GM23338 (cell line): ENCODE results near the gene DCAF5. TPM values are rescaled to one million over a fixed set of nuclear protein-coding genes. Genes with fewer than 3 reads are reported as not detected.
A peak's percentile ranks its signal among the peaks of the same experiment; 100 is the strongest.

ENCODE experiments used
- ATAC-seq: fragments of 200-7000 bp; cut with Tn5 transposase; 3 replicates; pipeline ENCODE4 v1.9.1; 2020
- DNase-seq: peaks from one replicate; pipeline ENCODE4 v3.0.0-alpha.2; 2015; ENCODE audit warnings: low spot score
- H2AFZ ChIP-seq: fragments of 200-600 bp; sonication (generic); 2 replicates; pipeline ENCODE4 v1.8.0; 2016; ENCODE audit warnings: antibody characterized with exemption, mild to moderate bottlenecking, moderate library complexity
- H3F3A ChIP-seq: fragments of 200-600 bp; sonication (generic); replicated peaks from 2 replicates; pipeline ENCODE4 v1.8.0; 2017; ENCODE audit warnings: antibody characterized with exemption, mixed run types, low read depth
- H3K27ac ChIP-seq: fragments of 200-600 bp; sonication (generic); 2 replicates; pipeline ENCODE4 v1.6.1; 2016; ENCODE audit warnings: low read depth
- H3K27me3 ChIP-seq: fragments of 200-600 bp; sonication (generic); 2 replicates; pipeline ENCODE4 v1.8.0; 2016; ENCODE audit warnings: mild to moderate bottlenecking, mixed run types, moderate library complexity; ENCODE audit not compliant: insufficient read depth
- H3K36me3 ChIP-seq: fragments of 200-600 bp; sonication (generic); 2 replicates; pipeline ENCODE4 v1.8.0; 2016; ENCODE audit warnings: mild to moderate bottlenecking; ENCODE audit not compliant: insufficient read depth
- H3K4me1 ChIP-seq: fragments of 200-600 bp; sonication (generic); 2 replicates; pipeline ENCODE4 v1.8.0; 2016; ENCODE audit warnings: mild to moderate bottlenecking, moderate library complexity; ENCODE audit not compliant: insufficient read depth
- H3K4me2 ChIP-seq: fragments of 200-600 bp; sonication (generic); 2 replicates; pipeline ENCODE4 v1.7.1; 2017; ENCODE audit warnings: mixed run types
- H3K4me3 ChIP-seq: fragments of 200-600 bp; sonication (generic); 2 replicates; pipeline ENCODE4 v1.6.1; 2016; ENCODE audit warnings: mixed run types
- H3K79me2 ChIP-seq: fragments of 200-600 bp; sonication (generic); replicated peaks from 2 replicates; pipeline ENCODE4 v1.8.0; 2017; ENCODE audit warnings: mild to moderate bottlenecking; ENCODE audit not compliant: insufficient read depth
- H3K9me2 ChIP-seq: fragments of 200-600 bp; sonication (generic); 2 replicates; pipeline ENCODE4 v1.8.0; 2017; ENCODE audit not compliant: insufficient read depth
- H4K20me1 ChIP-seq: fragments of 200-600 bp; sonication (generic); replicated peaks from 2 replicates; pipeline ENCODE4 v1.8.0; 2017; ENCODE audit warnings: mild to moderate bottlenecking; ENCODE audit not compliant: insufficient read depth
- H3K27ac Mint-ChIP-seq: 2 replicates; pipeline ENCODE4 v1.8.0; 2020; ENCODE audit warnings: inconsistent platforms, mild to moderate bottlenecking, moderate library complexity, mixed read lengths
- H3K27me3 Mint-ChIP-seq: 3 replicates; pipeline ENCODE4 v1.8.0; 2022; ENCODE audit warnings: low read depth, mild to moderate bottlenecking, moderate library complexity, mixed read lengths, inconsistent platforms; ENCODE audit not compliant: insufficient read depth, poor library complexity
- H3K36me3 Mint-ChIP-seq: 3 replicates; pipeline ENCODE4 v1.8.0; 2021; ENCODE audit warnings: low read depth, mild to moderate bottlenecking, inconsistent platforms, moderate library complexity, mixed read lengths
- H3K4me1 Mint-ChIP-seq: 3 replicates; pipeline ENCODE4 v1.8.0; 2020; ENCODE audit warnings: mild to moderate bottlenecking, inconsistent platforms, mixed read lengths
- H3K4me3 Mint-ChIP-seq: 3 replicates; pipeline ENCODE4 v1.8.0; 2021; ENCODE audit warnings: moderate library complexity, mild to moderate bottlenecking, inconsistent platforms, mixed read lengths
- H3K9me3 Mint-ChIP-seq: 3 replicates; pipeline ENCODE4 v1.8.0; 2020; ENCODE audit warnings: moderate library complexity, mild to moderate bottlenecking, inconsistent platforms, mixed read lengths
- CREB1 ChIP-seq: fragments of 250-450 bp; sonication (Bioruptor Pico); IDR thresholded peaks from 2 replicates; pipeline ENCODE4 v1.5.0; 2020; ENCODE audit warnings: low read depth, mild to moderate bottlenecking, moderate library complexity
- EZH2 ChIP-seq: fragments of 200-600 bp; sonication (generic); IDR thresholded peaks from one replicate; pipeline ENCODE4 v1.8.0; 2017; ENCODE audit warnings: antibody characterized with exemption, mild to moderate bottlenecking, low read depth; ENCODE audit not compliant: unreplicated experiment
- EZH2phosphoT487 ChIP-seq: fragments of 200-600 bp; sonication (generic); IDR thresholded peaks from one replicate; pipeline ENCODE4 v1.8.1; 2018; ENCODE audit warnings: antibody characterized with exemption; ENCODE audit not compliant: unreplicated experiment
- JUNB ChIP-seq: IDR thresholded peaks from one replicate; pipeline ENCODE4 v1.6.1; 2016; ENCODE audit warnings: antibody characterized with exemption; ENCODE audit not compliant: unreplicated experiment
- NANOG ChIP-seq: IDR thresholded peaks from 2 replicates; pipeline ENCODE4 v1.6.1; 2016; ENCODE audit warnings: antibody characterized with exemption, borderline replicate concordance
- POLR2AphosphoS5 ChIP-seq: IDR thresholded peaks from 2 replicates; pipeline ENCODE4 v1.6.1; 2016; ENCODE audit warnings: antibody characterized with exemption, low read depth
- STAT1 ChIP-seq: IDR thresholded peaks from one replicate; pipeline ENCODE4 v1.6.1; 2016; ENCODE audit warnings: antibody characterized with exemption; ENCODE audit not compliant: unreplicated experiment
- ZNF114 ChIP-seq: fragments of 250-450 bp; sonication (Bioruptor Pico); IDR thresholded peaks from 2 replicates; pipeline ENCODE4 v1.5.0; 2020; ENCODE audit warnings: mild to moderate bottlenecking, moderate library complexity
- ZNF331 ChIP-seq: fragments of 250-450 bp; sonication (Bioruptor Pico); IDR thresholded peaks from 2 replicates; pipeline ENCODE4 v1.5.0; 2020; ENCODE audit warnings: low read depth, mild to moderate bottlenecking, moderate library complexity
- polyA plus RNA-seq: library from polyadenylated mRNA; unstranded; fragments of >200 nt; fragmentation: Nextera tagmentation; extraction: Ambion mirVana; gene quantifications from 2 replicates; pipeline ENCODE4 v1.2.1, GENCODE V29; 2016
- total RNA-seq: library from RNA; depleted of rRNA; stranded (reverse); fragments of >200 nt; shearing (Covaris generic); gene quantifications from 2 replicates; pipeline ENCODE4 v1.2.3, GENCODE V29; 2014
- TF ChIP-seq, protein P1 (sequence below): IDR thresholded peaks from one replicate; pipeline ENCODE4 v1.6.1; 2018; ENCODE audit warnings: antibody characterized with exemption; ENCODE audit not compliant: unreplicated experiment
- TF ChIP-seq, protein P2 (sequence below): IDR thresholded peaks from 2 replicates; pipeline ENCODE4 v1.6.1; 2016; ENCODE audit warnings: antibody characterized with exemption
- TF ChIP-seq, protein P3 (sequence below): fragments of 250-450 bp; sonication (Bioruptor Pico); IDR thresholded peaks from 2 replicates; pipeline ENCODE4 v1.5.0; 2020; ENCODE audit warnings: mild to moderate bottlenecking, moderate library complexity
- TF ChIP-seq, protein P4 (sequence below), 2 experiments: fragments of 200-600 bp in 1 of 2; sonication (generic) in 1 of 2; conservative IDR thresholded peaks; 2 replicates each; pipeline versions ENCODE4 v1.5.1 to v1.6.1; 2016 to 2017; ENCODE audit warnings: antibody characterized with exemption in 2 of 2, low read depth in 2 of 2, mild to moderate bottlenecking in 2 of 2, moderate library complexity in 1 of 2

DCAF5 gene
- total and polyA plus RNA-seq, 2 experiments from 2014 or later, result 14.0 to 15.2 TPM

GRCh38 chr14:69050240-69051184 lies 102.4 kb downstream of the DCAF5 start:
- Histone ChIP-seq H3K36me3 (no peaks in the 10 kb centered on the region), H3K4me2 (peak overlapping the region; percentile 23), H3K4me1 (peaks cover 30% of the 10 kb centered on the region), H4K20me1 (no peaks in the 10 kb centered on the region), H3K4me3 (no peak overlapping the region), H3F3A (no peaks in the 10 kb centered on the region), H3K27ac (no peak overlapping the region), H3K27me3 (no peaks in the 10 kb centered on the region), H2AFZ (no peak overlapping the region), H3K9me2 (no peaks in the 10 kb centered on the region), H3K79me2 (no peaks in the 10 kb centered on the region)
- Mint-ChIP-seq H3K36me3 (peaks cover 21% of the 10 kb centered on the region), H3K4me3 (no peak overlapping the region), H3K27me3 (peaks cover 4% of the 10 kb centered on the region), H3K4me1 (peaks cover 41% of the 10 kb centered on the region), H3K9me3 (no peaks in the 10 kb centered on the region), H3K27ac (no peak overlapping the region)
- TF ChIP-seq, protein P1, sequence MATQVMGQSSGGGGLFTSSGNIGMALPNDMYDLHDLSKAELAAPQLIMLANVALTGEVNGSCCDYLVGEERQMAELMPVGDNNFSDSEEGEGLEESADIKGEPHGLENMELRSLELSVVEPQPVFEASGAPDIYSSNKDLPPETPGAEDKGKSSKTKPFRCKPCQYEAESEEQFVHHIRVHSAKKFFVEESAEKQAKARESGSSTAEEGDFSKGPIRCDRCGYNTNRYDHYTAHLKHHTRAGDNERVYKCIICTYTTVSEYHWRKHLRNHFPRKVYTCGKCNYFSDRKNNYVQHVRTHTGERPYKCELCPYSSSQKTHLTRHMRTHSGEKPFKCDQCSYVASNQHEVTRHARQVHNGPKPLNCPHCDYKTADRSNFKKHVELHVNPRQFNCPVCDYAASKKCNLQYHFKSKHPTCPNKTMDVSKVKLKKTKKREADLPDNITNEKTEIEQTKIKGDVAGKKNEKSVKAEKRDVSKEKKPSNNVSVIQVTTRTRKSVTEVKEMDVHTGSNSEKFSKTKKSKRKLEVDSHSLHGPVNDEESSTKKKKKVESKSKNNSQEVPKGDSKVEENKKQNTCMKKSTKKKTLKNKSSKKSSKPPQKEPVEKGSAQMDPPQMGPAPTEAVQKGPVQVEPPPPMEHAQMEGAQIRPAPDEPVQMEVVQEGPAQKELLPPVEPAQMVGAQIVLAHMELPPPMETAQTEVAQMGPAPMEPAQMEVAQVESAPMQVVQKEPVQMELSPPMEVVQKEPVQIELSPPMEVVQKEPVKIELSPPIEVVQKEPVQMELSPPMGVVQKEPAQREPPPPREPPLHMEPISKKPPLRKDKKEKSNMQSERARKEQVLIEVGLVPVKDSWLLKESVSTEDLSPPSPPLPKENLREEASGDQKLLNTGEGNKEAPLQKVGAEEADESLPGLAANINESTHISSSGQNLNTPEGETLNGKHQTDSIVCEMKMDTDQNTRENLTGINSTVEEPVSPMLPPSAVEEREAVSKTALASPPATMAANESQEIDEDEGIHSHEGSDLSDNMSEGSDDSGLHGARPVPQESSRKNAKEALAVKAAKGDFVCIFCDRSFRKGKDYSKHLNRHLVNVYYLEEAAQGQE, result no peak
- TF ChIP-seq, protein P2, sequence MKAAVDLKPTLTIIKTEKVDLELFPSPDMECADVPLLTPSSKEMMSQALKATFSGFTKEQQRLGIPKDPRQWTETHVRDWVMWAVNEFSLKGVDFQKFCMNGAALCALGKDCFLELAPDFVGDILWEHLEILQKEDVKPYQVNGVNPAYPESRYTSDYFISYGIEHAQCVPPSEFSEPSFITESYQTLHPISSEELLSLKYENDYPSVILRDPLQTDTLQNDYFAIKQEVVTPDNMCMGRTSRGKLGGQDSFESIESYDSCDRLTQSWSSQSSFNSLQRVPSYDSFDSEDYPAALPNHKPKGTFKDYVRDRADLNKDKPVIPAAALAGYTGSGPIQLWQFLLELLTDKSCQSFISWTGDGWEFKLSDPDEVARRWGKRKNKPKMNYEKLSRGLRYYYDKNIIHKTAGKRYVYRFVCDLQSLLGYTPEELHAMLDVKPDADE, result no peak
- TF ChIP-seq POLR2AphosphoS5 (no peak), ZNF331 (CRISPR knock-in tag) (no peak), STAT1 (no peak), JUNB (no peak), CREB1 (CRISPR knock-in tag) (no peak), NANOG (no peak), EZH2 (no peak), EZH2phosphoT487 (no peak), ZNF114 (no peak)
- TF ChIP-seq, protein P3, sequence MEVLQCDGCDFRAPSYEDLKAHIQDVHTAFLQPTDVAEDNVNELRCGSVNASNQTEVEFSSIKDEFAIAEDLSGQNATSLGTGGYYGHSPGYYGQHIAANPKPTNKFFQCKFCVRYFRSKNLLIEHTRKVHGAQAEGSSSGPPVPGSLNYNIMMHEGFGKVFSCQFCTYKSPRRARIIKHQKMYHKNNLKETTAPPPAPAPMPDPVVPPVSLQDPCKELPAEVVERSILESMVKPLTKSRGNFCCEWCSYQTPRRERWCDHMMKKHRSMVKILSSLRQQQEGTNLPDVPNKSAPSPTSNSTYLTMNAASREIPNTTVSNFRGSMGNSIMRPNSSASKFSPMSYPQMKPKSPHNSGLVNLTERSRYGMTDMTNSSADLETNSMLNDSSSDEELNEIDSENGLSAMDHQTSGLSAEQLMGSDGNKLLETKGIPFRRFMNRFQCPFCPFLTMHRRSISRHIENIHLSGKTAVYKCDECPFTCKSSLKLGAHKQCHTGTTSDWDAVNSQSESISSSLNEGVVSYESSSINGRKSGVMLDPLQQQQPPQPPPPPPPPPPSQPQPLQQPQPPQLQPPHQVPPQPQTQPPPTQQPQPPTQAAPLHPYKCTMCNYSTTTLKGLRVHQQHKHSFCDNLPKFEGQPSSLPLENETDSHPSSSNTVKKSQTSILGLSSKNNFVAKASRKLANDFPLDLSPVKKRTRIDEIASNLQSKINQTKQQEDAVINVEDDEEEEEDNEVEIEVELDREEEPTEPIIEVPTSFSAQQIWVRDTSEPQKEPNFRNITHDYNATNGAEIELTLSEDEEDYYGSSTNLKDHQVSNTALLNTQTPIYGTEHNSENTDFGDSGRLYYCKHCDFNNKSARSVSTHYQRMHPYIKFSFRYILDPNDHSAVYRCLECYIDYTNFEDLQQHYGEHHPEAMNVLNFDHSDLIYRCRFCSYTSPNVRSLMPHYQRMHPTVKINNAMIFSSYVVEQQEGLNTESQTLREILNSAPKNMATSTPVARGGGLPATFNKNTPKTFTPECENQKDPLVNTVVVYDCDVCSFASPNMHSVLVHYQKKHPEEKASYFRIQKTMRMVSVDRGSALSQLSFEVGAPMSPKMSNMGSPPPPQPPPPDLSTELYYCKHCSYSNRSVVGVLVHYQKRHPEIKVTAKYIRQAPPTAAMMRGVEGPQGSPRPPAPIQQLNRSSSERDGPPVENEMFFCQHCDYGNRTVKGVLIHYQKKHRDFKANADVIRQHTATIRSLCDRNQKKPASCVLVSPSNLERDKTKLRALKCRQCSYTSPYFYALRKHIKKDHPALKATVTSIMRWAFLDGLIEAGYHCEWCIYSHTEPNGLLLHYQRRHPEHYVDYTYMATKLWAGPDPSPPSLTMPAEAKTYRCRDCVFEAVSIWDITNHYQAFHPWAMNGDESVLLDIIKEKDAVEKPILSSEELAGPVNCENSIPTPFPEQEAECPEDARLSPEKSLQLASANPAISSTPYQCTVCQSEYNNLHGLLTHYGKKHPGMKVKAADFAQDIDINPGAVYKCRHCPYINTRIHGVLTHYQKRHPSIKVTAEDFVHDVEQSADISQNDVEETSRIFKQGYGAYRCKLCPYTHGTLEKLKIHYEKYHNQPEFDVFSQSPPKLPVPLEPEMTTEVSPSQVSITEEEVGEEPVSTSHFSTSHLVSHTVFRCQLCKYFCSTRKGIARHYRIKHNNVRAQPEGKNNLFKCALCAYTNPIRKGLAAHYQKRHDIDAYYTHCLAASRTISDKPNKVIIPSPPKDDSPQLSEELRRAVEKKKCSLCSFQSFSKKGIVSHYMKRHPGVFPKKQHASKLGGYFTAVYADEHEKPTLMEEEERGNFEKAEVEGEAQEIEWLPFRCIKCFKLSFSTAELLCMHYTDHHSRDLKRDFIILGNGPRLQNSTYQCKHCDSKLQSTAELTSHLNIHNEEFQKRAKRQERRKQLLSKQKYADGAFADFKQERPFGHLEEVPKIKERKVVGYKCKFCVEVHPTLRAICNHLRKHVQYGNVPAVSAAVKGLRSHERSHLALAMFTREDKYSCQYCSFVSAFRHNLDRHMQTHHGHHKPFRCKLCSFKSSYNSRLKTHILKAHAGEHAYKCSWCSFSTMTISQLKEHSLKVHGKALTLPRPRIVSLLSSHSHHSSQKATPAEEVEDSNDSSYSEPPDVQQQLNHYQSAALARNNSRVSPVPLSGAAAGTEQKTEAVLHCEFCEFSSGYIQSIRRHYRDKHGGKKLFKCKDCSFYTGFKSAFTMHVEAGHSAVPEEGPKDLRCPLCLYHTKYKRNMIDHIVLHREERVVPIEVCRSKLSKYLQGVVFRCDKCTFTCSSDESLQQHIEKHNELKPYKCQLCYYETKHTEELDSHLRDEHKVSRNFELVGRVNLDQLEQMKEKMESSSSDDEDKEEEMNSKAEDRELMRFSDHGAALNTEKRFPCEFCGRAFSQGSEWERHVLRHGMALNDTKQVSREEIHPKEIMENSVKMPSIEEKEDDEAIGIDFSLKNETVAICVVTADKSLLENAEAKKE (CRISPR knock-in tag), result no peak
- TF ChIP-seq, protein P4, sequence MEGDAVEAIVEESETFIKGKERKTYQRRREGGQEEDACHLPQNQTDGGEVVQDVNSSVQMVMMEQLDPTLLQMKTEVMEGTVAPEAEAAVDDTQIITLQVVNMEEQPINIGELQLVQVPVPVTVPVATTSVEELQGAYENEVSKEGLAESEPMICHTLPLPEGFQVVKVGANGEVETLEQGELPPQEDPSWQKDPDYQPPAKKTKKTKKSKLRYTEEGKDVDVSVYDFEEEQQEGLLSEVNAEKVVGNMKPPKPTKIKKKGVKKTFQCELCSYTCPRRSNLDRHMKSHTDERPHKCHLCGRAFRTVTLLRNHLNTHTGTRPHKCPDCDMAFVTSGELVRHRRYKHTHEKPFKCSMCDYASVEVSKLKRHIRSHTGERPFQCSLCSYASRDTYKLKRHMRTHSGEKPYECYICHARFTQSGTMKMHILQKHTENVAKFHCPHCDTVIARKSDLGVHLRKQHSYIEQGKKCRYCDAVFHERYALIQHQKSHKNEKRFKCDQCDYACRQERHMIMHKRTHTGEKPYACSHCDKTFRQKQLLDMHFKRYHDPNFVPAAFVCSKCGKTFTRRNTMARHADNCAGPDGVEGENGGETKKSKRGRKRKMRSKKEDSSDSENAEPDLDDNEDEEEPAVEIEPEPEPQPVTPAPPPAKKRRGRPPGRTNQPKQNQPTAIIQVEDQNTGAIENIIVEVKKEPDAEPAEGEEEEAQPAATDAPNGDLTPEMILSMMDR (conservative IDR thresholded peaks at IDR 0.05; ENCODE audit: low read depth in 2 of 2), result no peak
- DNase-seq (peak; percentile 41), ATAC-seq (peak; percentile 57)
